Thyroid gland (tissue), 4 donors: ENCODE measurements around the gene ZNF558. TPM values are rescaled to one million over a fixed set of nuclear protein-coding genes. Genes with fewer than 3 reads are reported as not detected.
"Not testable (repeated sequence)": the region's sequence is repeated elsewhere in the genome, so short reads cannot be mapped to it uniquely, and the experiment has no call there.

Experiments
- DNase-seq, 2 donors: peaks; one replicate each; pipeline ENCODE4 v3.0.0-alpha.2; 2019
- H3K27ac ChIP-seq, 3 donors: fragments of 200-600 bp; sonication (generic); 1 replicate in 2 of 3; 2 replicates in 1 of 3; pipeline ENCODE4 v1.5.1; 2016 to 2019; ENCODE audit warnings: mild to moderate bottlenecking in 1 of 3, moderate library complexity in 1 of 3
- H3K27me3 ChIP-seq: fragments of 200-600 bp; sonication (generic); one replicate; pipeline ENCODE4 v1.5.1; 2019
- H3K36me3 ChIP-seq, 2 donors: fragments of 200-600 bp; sonication (generic); one replicate each; pipeline ENCODE4 v1.5.1; 2016 to 2019
- H3K4me1 ChIP-seq, 2 donors: fragments of 200-600 bp; sonication (generic); one replicate each; pipeline ENCODE4 v1.5.1; 2017 to 2019
- H3K4me3 ChIP-seq, 3 donors: fragments of 200-600 bp; sonication (generic); replicated peaks in 1 of 3; 1 replicate in 2 of 3; 2 replicates in 1 of 3; pipeline ENCODE4 v1.5.1; 2016; ENCODE audit warnings: mild to moderate bottlenecking in 1 of 3
- H3K9me3 ChIP-seq: fragments of 200-600 bp; sonication (generic); one replicate; pipeline ENCODE4 v1.5.1; 2017
- CTCF ChIP-seq, 6 experiments: fragments of 200-600 bp in 3 of 6; fragments of 450-650 bp in 3 of 6; sonication (generic) in 3 of 6; IDR thresholded peaks; one replicate each; pipeline ENCODE4 v1.5.1; 2016 to 2019; ENCODE audit warnings: antibody characterized with exemption in 6 of 6, mild to moderate bottlenecking in 2 of 6, inconsistent platforms in 1 of 6, moderate library complexity in 1 of 6
- POLR2A ChIP-seq, 2 donors: fragments of 450-650 bp; IDR thresholded peaks; one replicate each; pipeline ENCODE4 v1.6.1; 2017; ENCODE audit warnings: antibody characterized with exemption in 2 of 2, mild to moderate bottlenecking in 2 of 2, moderate library complexity in 1 of 2
- WGBS, 2 donors: methylation state at CpG; one replicate each; pipeline ENCODE4 v1.1.5; 2017; 5-methylcytosine and 5-hydroxymethylcytosine counted together
- intact Hi-C: fragments of 100-400 bp; cut with DNase I; formaldehyde crosslinking; loops from one replicate; pipeline ENCODE4 v1.15.1; 2023
- total RNA-seq, 4 donors: library from RNA; depleted of rRNA; stranded (reverse); fragments of >200 nt; gene quantifications; one replicate each; pipeline ENCODE4 v1.2.3, GENCODE V29; 2016

The ZNF558 gene
- total RNA-seq, 4 donors from 2014 or later, result 25.5 to 48.6 (median 36.3) TPM

- Histone ChIP-seq H3K36me3 (peaks cover 88 to 91% of the 10 kb centered on the region in 2 donors), H3K9me3 (peaks cover 10% of the 10 kb centered on the region), H3K27me3 (no peaks in the 10 kb centered on the region), H3K4me3 (no peak overlapping the region), H3K4me1 (no peaks in the 10 kb centered on the region), H3K27ac (no peak overlapping the region)
- intact Hi-C loops, result no loop called here
- WGBS, 2 donors, result 97% methylated on average over 3 of the region's 3 CpGs
- no peak for TF ChIP-seq CTCF (IDR thresholded peaks at IDR 0.05)
- no peak for TF ChIP-seq POLR2A (IDR thresholded peaks at IDR 0.05)
- DNase-seq, result no peak
Measured at GRCh38 chr19:8814176-8814575, 17.9 kb downstream of the ZNF558 start.

GRCh38 chr19:8811315-8812172 is 20.6 kb downstream of the ZNF558 start:
- DNase-seq, result no peak

DNA sequence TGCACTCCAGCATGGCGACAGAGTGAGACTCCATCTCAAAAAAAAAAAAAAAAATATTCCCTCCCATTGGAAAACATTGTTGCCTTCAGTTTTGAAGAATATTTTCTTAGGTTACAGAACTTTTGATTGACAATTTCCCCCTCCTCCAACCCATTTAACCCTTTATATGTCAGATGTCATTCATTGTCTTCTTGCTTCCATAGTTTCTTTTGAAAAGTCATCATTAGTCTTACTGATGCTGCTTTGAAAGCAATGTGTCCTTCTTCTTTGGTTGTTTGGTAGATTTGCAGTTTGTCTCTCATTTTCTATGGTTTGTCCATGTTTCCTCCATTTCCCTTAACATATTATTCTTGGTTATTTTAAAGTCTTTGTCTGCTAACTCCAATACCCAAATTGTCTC is 25.4 kb downstream of the ZNF558 start:
- 93 to 100% methylated on average over 1 of the region's 1 CpG for WGBS, 2 donors
- Histone ChIP-seq H3K9me3 (peaks cover 10% of the 10 kb centered on the region), H3K27me3 (no peaks in the 10 kb centered on the region), H3K4me1 (no peaks in the 10 kb centered on the region), H3K27ac (no peak overlapping the region), H3K4me3 (no peak overlapping the region), H3K36me3 (peaks cover 39 to 57% of the 10 kb centered on the region in 2 donors)
- intact Hi-C loops, result no loop called here
- TF ChIP-seq CTCF (IDR thresholded peaks at IDR 0.05) (no peak), POLR2A (IDR thresholded peaks at IDR 0.05) (no peak)
- no peak for DNase-seq

More at GRCh38 chr19:8811315-8812172, 20.6 kb downstream of the ZNF558 start:
- Histone ChIP-seq H3K27me3 (no peaks in the 10 kb centered on the region), H3K4me1 (no peaks in the 10 kb centered on the region), H3K9me3 (peaks cover 10% of the 10 kb centered on the region), H3K36me3 (peaks cover 78 to 87% of the 10 kb centered on the region in 2 donors), H3K27ac (no peak overlapping the region), H3K4me3 (no peak overlapping the region)
- 97% methylated on average over 10 of the region's 10 CpGs for WGBS, 2 donors
- intact Hi-C loops, result no loop called here
- TF ChIP-seq CTCF (IDR thresholded peaks at IDR 0.05), result no peak
- no peak for TF ChIP-seq POLR2A (IDR thresholded peaks at IDR 0.05)

DNA sequence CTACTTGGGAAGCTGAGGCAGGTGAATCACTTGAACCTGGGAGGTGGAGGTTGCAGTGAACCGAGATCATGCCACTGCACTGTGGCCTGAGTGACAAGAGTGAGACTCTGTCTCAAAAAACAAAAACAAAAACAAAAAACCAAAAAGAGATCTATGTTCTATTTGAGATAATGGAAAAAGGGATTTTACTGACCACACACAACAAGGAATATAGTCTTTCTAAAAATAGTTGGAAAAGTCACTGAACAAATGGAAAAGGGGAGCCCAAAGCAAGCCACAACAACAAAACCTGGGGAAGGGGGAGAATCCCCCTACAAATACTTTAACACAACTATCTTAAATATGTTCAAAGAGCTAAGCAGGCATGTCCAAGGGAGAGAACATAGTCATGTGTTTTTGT is 37.3 kb downstream of the ZNF558 start:
- no peaks in the 10 kb centered on the region for H3K27me3 ChIP-seq
- WGBS, 2 donors, result 65% methylated on average over 1 of the region's 1 CpG
- H3K27ac ChIP-seq, result no peak overlapping the region
- H3K9me3 ChIP-seq, result no peaks in the 10 kb centered on the region
- intact Hi-C loops, result no loop called here
- TF ChIP-seq POLR2A (IDR thresholded peaks at IDR 0.05) (no peak), CTCF (IDR thresholded peaks at IDR 0.05) (no peak)
- no peak for DNase-seq
- H3K4me3 ChIP-seq, result no peak overlapping the region
- no peaks in the 10 kb centered on the region for H3K4me1 ChIP-seq
- H3K36me3 ChIP-seq, result no peaks in the 10 kb centered on the region

- H3K27ac ChIP-seq, H3K36me3 ChIP-seq, H3K4me1 ChIP-seq, DNase-seq, H3K9me3 ChIP-seq, intact Hi-C loops, H3K27me3 ChIP-seq, H3K4me3 ChIP-seq: not testable (repeated sequence)
- WGBS, 2 donors, result no CpG with 5 or more reads among the region's 12 CpGs
Measured at GRCh38 chr19:8773587-8773986, 58.5 kb downstream of the ZNF558 start.

GRCh38 chr19:8769265-8769664 is 62.8 kb downstream of the ZNF558 start:
- H3K4me1 ChIP-seq, intact Hi-C loops, H3K9me3 ChIP-seq, H3K4me3 ChIP-seq, H3K36me3 ChIP-seq, H3K27me3 ChIP-seq, H3K27ac ChIP-seq, DNase-seq: not testable (repeated sequence)
- WGBS, 2 donors, result 84 to 90% methylated on average over 3 to 4 of the region's 8 CpGs

- intact Hi-C loops, DNase-seq, H3K27me3 ChIP-seq, H3K36me3 ChIP-seq, H3K27ac ChIP-seq, H3K4me3 ChIP-seq, H3K4me1 ChIP-seq, H3K9me3 ChIP-seq: not testable (repeated sequence)
- 83 to 86% methylated on average over 5 of the region's 11 CpGs for WGBS, 2 donors
Measured at GRCh38 chr19:8767257-8767656, 64.8 kb downstream of the ZNF558 start.
